NK-92 (cell line): ENCODE measurements around the gene CYP3A7.
"Not testable (repeated sequence)": the region's sequence is repeated elsewhere in the genome, so short reads cannot be mapped to it uniquely, and the experiment has no call there.

Experiments used
- DNase-seq: peaks from one replicate; lab custom pipeline; 2025; ENCODE audit not compliant: unreplicated experiment; lab: John Stamatoyannopoulos, UW

Gene CYP3A7

GRCh38 chr7:99674995-99675742, 59.8 kb downstream of the CYP3A7 start:
- no peak for DNase-seq

- no peak for DNase-seq
These were observed 62.4 kb downstream of the CYP3A7 start for GRCh38 chr7:99672573-99672972.

GRCh38 chr7:99669782-99670181, 65.2 kb downstream of the CYP3A7 start:
- no peak for DNase-seq

- no peak for DNase-seq
These were observed 66.5 kb downstream of the CYP3A7 start for GRCh38 chr7:99668541-99668940.

- no peak for DNase-seq
These were observed 67.8 kb downstream of the CYP3A7 start for GRCh38 chr7:99667179-99667578.

GRCh38 chr7:99666013-99666395, 69.0 kb downstream of the CYP3A7 start:
- no peak for DNase-seq

GRCh38 chr7:99665312-99666012, 69.5 kb downstream of the CYP3A7 start:
- no peak for DNase-seq

GRCh38 chr7:99657879-99658278, 77.1 kb downstream of the CYP3A7 start:
- not testable (repeated sequence) for DNase-seq
